PFSK-1 (cell line): ENCODE results near the gene ICE2.

Experiments used
- POLR2AphosphoS5 ChIP-seq: IDR thresholded peaks from 2 replicates; pipeline ENCODE4 v1.6.1; 2012; ENCODE audit warnings: low read depth, mild to moderate bottlenecking, control low read depth, low read length, moderate library complexity
- TF ChIP-seq, protein P1 (sequence below), 2 experiments: IDR thresholded peaks; 2 replicates each; pipeline versions ENCODE4 v1.6.1 to v1.8.0; 2011 to 2012; ENCODE audit warnings: low read depth in 2 of 2, low read length in 2 of 2, control low read depth in 1 of 2, inconsistent platforms in 1 of 2, mild to moderate bottlenecking in 1 of 2, moderate library complexity in 1 of 2; ENCODE audit not compliant: insufficient read depth in 1 of 2

- TF ChIP-seq POLR2AphosphoS5 = peak; percentile 94
- TF ChIP-seq, protein P1, sequence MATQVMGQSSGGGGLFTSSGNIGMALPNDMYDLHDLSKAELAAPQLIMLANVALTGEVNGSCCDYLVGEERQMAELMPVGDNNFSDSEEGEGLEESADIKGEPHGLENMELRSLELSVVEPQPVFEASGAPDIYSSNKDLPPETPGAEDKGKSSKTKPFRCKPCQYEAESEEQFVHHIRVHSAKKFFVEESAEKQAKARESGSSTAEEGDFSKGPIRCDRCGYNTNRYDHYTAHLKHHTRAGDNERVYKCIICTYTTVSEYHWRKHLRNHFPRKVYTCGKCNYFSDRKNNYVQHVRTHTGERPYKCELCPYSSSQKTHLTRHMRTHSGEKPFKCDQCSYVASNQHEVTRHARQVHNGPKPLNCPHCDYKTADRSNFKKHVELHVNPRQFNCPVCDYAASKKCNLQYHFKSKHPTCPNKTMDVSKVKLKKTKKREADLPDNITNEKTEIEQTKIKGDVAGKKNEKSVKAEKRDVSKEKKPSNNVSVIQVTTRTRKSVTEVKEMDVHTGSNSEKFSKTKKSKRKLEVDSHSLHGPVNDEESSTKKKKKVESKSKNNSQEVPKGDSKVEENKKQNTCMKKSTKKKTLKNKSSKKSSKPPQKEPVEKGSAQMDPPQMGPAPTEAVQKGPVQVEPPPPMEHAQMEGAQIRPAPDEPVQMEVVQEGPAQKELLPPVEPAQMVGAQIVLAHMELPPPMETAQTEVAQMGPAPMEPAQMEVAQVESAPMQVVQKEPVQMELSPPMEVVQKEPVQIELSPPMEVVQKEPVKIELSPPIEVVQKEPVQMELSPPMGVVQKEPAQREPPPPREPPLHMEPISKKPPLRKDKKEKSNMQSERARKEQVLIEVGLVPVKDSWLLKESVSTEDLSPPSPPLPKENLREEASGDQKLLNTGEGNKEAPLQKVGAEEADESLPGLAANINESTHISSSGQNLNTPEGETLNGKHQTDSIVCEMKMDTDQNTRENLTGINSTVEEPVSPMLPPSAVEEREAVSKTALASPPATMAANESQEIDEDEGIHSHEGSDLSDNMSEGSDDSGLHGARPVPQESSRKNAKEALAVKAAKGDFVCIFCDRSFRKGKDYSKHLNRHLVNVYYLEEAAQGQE (IDR thresholded peaks at IDR 0.05; ENCODE audit: insufficient read depth in 1 of 2, low read depth in 2 of 2, low read length in 2 of 2) = peak in 1 of 2 experiments; percentile 5; a peak in 1 of 4 replicates
Measured at GRCh38 chr15:60397772-60398445, 81.0 kb downstream of the ICE2 start, which contains the start of gene ANXA2.
